ENCODE measurements around the gene MMP20.

The MMP20 gene

GRCh38 chr11:102654761-102655160 is 29.6 kb upstream of the MMP20 start:
- Histone ChIP-seq H3K18ac (ENCODE audit: low read depth in 1 of 2, low read length in 2 of 2) (no peak overlapping the region), H3K14ac (ENCODE audit: low read length in 2 of 2) (no peak overlapping the region)

GRCh38 chr11:102653744-102654291 is 28.7 kb upstream of the MMP20 start:
- H3K4me2 ChIP-seq (ENCODE audit: low read length, poor library complexity, severe bottlenecking): no peak overlapping the region
- H3K14ac ChIP-seq (ENCODE audit: low read length in 2 of 2): no peak overlapping the region
- no peak overlapping the region for H2BK12ac ChIP-seq (ENCODE audit: low read length in 2 of 2)
- no peak overlapping the region for H4K91ac ChIP-seq (ENCODE audit: low read length)
- no peak overlapping the region for H4K8ac ChIP-seq (ENCODE audit: low read length)
- H2BK120ac ChIP-seq (ENCODE audit: low read depth, low read length): no peak overlapping the region
- no peak overlapping the region for H2AFZ ChIP-seq (ENCODE audit: low read depth, low read length)
- H2BK15ac ChIP-seq (ENCODE audit: low read depth, poor library complexity, severe bottlenecking): no peak overlapping the region
- no peak overlapping the region for H2BK5ac ChIP-seq (ENCODE audit: low read depth, low read length, poor library complexity, severe bottlenecking)
- no peaks in the 10 kb centered on the region for H3K79me1 ChIP-seq (replicated peaks; ENCODE audit: low read length, poor library complexity, severe bottlenecking)
- DNase-seq: no peak
- H3K18ac ChIP-seq (ENCODE audit: low read depth in 1 of 2, low read length in 2 of 2): no peak overlapping the region
- H3K4me1 ChIP-seq (ENCODE audit: control insufficient read depth, insufficient read depth, low read depth, low read length): no peaks in the 10 kb centered on the region
- no peak overlapping the region for H3K23ac ChIP-seq (ENCODE audit: low read length in 2 of 2)
- H3K4ac ChIP-seq (ENCODE audit: low read depth in 1 of 2, low read length in 2 of 2): no peak overlapping the region
- no peak overlapping the region for H3K4me3 ChIP-seq (ENCODE audit: insufficient read depth in 1 of 2, low read depth in 1 of 2, low read length in 2 of 2)
- no peak overlapping the region for H3K27ac ChIP-seq (ENCODE audit: low read length, poor library complexity, severe bottlenecking)
- no peak overlapping the region for H3K9ac ChIP-seq (ENCODE audit: low read length)
- H2AK5ac ChIP-seq (ENCODE audit: low read length, severe bottlenecking): no peak overlapping the region
- WGBS: 87% methylated on average over 16 of the region's 16 CpGs
- H3K36me3 ChIP-seq (ENCODE audit: control insufficient read depth in 1 of 2, insufficient read depth in 2 of 2, low read depth in 1 of 2, low read length in 2 of 2): no peaks in the 10 kb centered on the region
- H3K9me3 ChIP-seq (ENCODE audit: control insufficient read depth, low read length): peaks cover 5% of the 10 kb centered on the region
- H3K27me3 ChIP-seq (ENCODE audit: control insufficient read depth in 1 of 2, insufficient read depth in 1 of 2, low read length in 2 of 2): peaks cover 0 to 7% of the 10 kb centered on the region in 2 experiments

More at GRCh38 chr11:102654761-102655160, 29.6 kb upstream of the MMP20 start:
- no peak overlapping the region for H3K4me3 ChIP-seq (ENCODE audit: insufficient read depth in 1 of 2, low read depth in 1 of 2, low read length in 2 of 2)
- H3K79me1 ChIP-seq (replicated peaks; ENCODE audit: low read length, poor library complexity, severe bottlenecking): no peaks in the 10 kb centered on the region
- no peak overlapping the region for H3K4me2 ChIP-seq (ENCODE audit: low read length, poor library complexity, severe bottlenecking)
- 95% methylated on average over 1 of the region's 1 CpG for WGBS
- no peaks in the 10 kb centered on the region for H3K4me1 ChIP-seq (ENCODE audit: control insufficient read depth, insufficient read depth, low read depth, low read length)
- no peak overlapping the region for H2BK120ac ChIP-seq (ENCODE audit: low read depth, low read length)
- no peak overlapping the region for H3K23ac ChIP-seq (ENCODE audit: low read length in 2 of 2)
- no peak for DNase-seq
- no peak overlapping the region for H2BK5ac ChIP-seq (ENCODE audit: low read depth, low read length, poor library complexity, severe bottlenecking)
- no peak overlapping the region for H4K91ac ChIP-seq (ENCODE audit: low read length)
- no peak overlapping the region for H3K27ac ChIP-seq (ENCODE audit: low read length, poor library complexity, severe bottlenecking)
- H3K36me3 ChIP-seq (ENCODE audit: control insufficient read depth in 1 of 2, insufficient read depth in 2 of 2, low read depth in 1 of 2, low read length in 2 of 2): no peaks in the 10 kb centered on the region
- H3K27me3 ChIP-seq (ENCODE audit: control insufficient read depth in 1 of 2, insufficient read depth in 1 of 2, low read length in 2 of 2): peaks cover 0 to 13% of the 10 kb centered on the region in 2 experiments
- no peak overlapping the region for H3K9ac ChIP-seq (ENCODE audit: low read length)
- H2BK12ac ChIP-seq (ENCODE audit: low read length in 2 of 2): no peak overlapping the region
- H2BK15ac ChIP-seq (ENCODE audit: low read depth, poor library complexity, severe bottlenecking): no peak overlapping the region
- peaks cover 5% of the 10 kb centered on the region for H3K9me3 ChIP-seq (ENCODE audit: control insufficient read depth, low read length)
- H2AFZ ChIP-seq (ENCODE audit: low read depth, low read length): no peak overlapping the region
- no peak overlapping the region for H4K8ac ChIP-seq (ENCODE audit: low read length)
- H2AK5ac ChIP-seq (ENCODE audit: low read length, severe bottlenecking): no peak overlapping the region
- no peak overlapping the region for H3K4ac ChIP-seq (ENCODE audit: low read depth in 1 of 2, low read length in 2 of 2)

GRCh38 chr11:102647430-102647829 is 22.3 kb upstream of the MMP20 start:
- peak overlapping the region in 1 of 2 experiments; percentile 21 for H3K18ac ChIP-seq (ENCODE audit: low read depth in 1 of 2, low read length in 2 of 2)
- H2BK120ac ChIP-seq (ENCODE audit: low read depth, low read length): no peak overlapping the region
- no peak overlapping the region for H4K8ac ChIP-seq (ENCODE audit: low read length)
- H2BK12ac ChIP-seq (ENCODE audit: low read length in 2 of 2): no peak overlapping the region
- no peak overlapping the region for H3K4me3 ChIP-seq (ENCODE audit: insufficient read depth in 1 of 2, low read depth in 1 of 2, low read length in 2 of 2)
- no peak overlapping the region for H2AFZ ChIP-seq (ENCODE audit: low read depth, low read length)
- H2BK5ac ChIP-seq (ENCODE audit: low read depth, low read length, poor library complexity, severe bottlenecking): no peak overlapping the region
- no peak overlapping the region for H3K23ac ChIP-seq (ENCODE audit: low read length in 2 of 2)
- no peak overlapping the region for H3K4ac ChIP-seq (ENCODE audit: low read depth in 1 of 2, low read length in 2 of 2)
- no peak overlapping the region for H3K14ac ChIP-seq (ENCODE audit: low read length in 2 of 2)
- H2BK15ac ChIP-seq (ENCODE audit: low read depth, poor library complexity, severe bottlenecking): no peak overlapping the region
- no peak overlapping the region for H3K4me2 ChIP-seq (ENCODE audit: low read length, poor library complexity, severe bottlenecking)
- DNase-seq: no peak
- H3K36me3 ChIP-seq (ENCODE audit: control insufficient read depth in 1 of 2, insufficient read depth in 2 of 2, low read depth in 1 of 2, low read length in 2 of 2): no peaks in the 10 kb centered on the region
- H3K9ac ChIP-seq (ENCODE audit: low read length): no peak overlapping the region
- no peaks in the 10 kb centered on the region for H3K9me3 ChIP-seq (ENCODE audit: control insufficient read depth, low read length)
- no peaks in the 10 kb centered on the region for H3K4me1 ChIP-seq (ENCODE audit: control insufficient read depth, insufficient read depth, low read depth, low read length)
- H3K27me3 ChIP-seq (ENCODE audit: control insufficient read depth in 1 of 2, insufficient read depth in 1 of 2, low read length in 2 of 2): no peaks in the 10 kb centered on the region
- no peaks in the 10 kb centered on the region for H3K79me1 ChIP-seq (replicated peaks; ENCODE audit: low read length, poor library complexity, severe bottlenecking)
- H3K27ac ChIP-seq (ENCODE audit: low read length, poor library complexity, severe bottlenecking): no peak overlapping the region
- H2AK5ac ChIP-seq (ENCODE audit: low read length, severe bottlenecking): no peak overlapping the region
- H4K91ac ChIP-seq (ENCODE audit: low read length): no peak overlapping the region

- no peak overlapping the region for H2BK5ac ChIP-seq (ENCODE audit: low read depth, low read length, poor library complexity, severe bottlenecking)
- H3K27ac ChIP-seq (ENCODE audit: low read length, poor library complexity, severe bottlenecking): no peak overlapping the region
- no peak overlapping the region for H2BK15ac ChIP-seq (ENCODE audit: low read depth, poor library complexity, severe bottlenecking)
- no peak overlapping the region for H4K8ac ChIP-seq (ENCODE audit: low read length)
- H4K91ac ChIP-seq (ENCODE audit: low read length): no peak overlapping the region
- H3K14ac ChIP-seq (ENCODE audit: low read length in 2 of 2): no peak overlapping the region
- H3K9ac ChIP-seq (ENCODE audit: low read length): no peak overlapping the region
- H3K36me3 ChIP-seq (ENCODE audit: control insufficient read depth in 1 of 2, insufficient read depth in 2 of 2, low read depth in 1 of 2, low read length in 2 of 2): no peaks in the 10 kb centered on the region
- no peak overlapping the region for H3K18ac ChIP-seq (ENCODE audit: low read depth in 1 of 2, low read length in 2 of 2)
- no peaks in the 10 kb centered on the region for H3K27me3 ChIP-seq (ENCODE audit: control insufficient read depth in 1 of 2, insufficient read depth in 1 of 2, low read length in 2 of 2)
- no peak overlapping the region for H3K4me2 ChIP-seq (ENCODE audit: low read length, poor library complexity, severe bottlenecking)
- H3K23ac ChIP-seq (ENCODE audit: low read length in 2 of 2): no peak overlapping the region
- peaks cover 2% of the 10 kb centered on the region for H3K4me1 ChIP-seq (ENCODE audit: control insufficient read depth, insufficient read depth, low read depth, low read length)
- no peak overlapping the region for H2BK120ac ChIP-seq (ENCODE audit: low read depth, low read length)
- no peak overlapping the region for H3K4ac ChIP-seq (ENCODE audit: low read depth in 1 of 2, low read length in 2 of 2)
- no peaks in the 10 kb centered on the region for H3K9me3 ChIP-seq (ENCODE audit: control insufficient read depth, low read length)
- no peaks in the 10 kb centered on the region for H3K79me1 ChIP-seq (replicated peaks; ENCODE audit: low read length, poor library complexity, severe bottlenecking)
- no peak for DNase-seq
- WGBS: 97% methylated on average over 3 of the region's 4 CpGs
- no peak overlapping the region for H2AK5ac ChIP-seq (ENCODE audit: low read length, severe bottlenecking)
- no peak overlapping the region for H2AFZ ChIP-seq (ENCODE audit: low read depth, low read length)
- no peak overlapping the region for H2BK12ac ChIP-seq (ENCODE audit: low read length in 2 of 2)
- no peak overlapping the region for H3K4me3 ChIP-seq (ENCODE audit: insufficient read depth in 1 of 2, low read depth in 1 of 2, low read length in 2 of 2)
Measured at GRCh38 chr11:102643941-102644340, 18.8 kb upstream of the MMP20 start.

All from mesenchymal stem cell (in vitro differentiated cells and primary cell).